GM12892 (cell line): ENCODE measurements around the gene CCNJL.

Experiments
- POLR2A ChIP-seq: IDR thresholded peaks from 2 replicates; pipeline ENCODE4 v1.6.1; 2011; ENCODE audit warnings: low read depth, low read length, control low read depth
- POLR2AphosphoS5 ChIP-seq: IDR thresholded peaks from 2 replicates; pipeline ENCODE4 v1.6.1; 2011; ENCODE audit warnings: low read depth, low read length, control low read depth
- TAF1 ChIP-seq: IDR thresholded peaks from 2 replicates; pipeline ENCODE4 v1.6.1; 2011; ENCODE audit warnings: low read depth, mild to moderate bottlenecking, control low read depth, low read length, borderline replicate concordance

GRCh38 chr5:160347448-160347847, 35.1 kb upstream of the CCNJL start:
- TF ChIP-seq TAF1 (no peak), POLR2A (no peak), POLR2AphosphoS5 (no peak)
